Stomach (tissue), 4 donors: ENCODE data around the gene PLPP4.

Experiments
- EP300 ChIP-seq: sonication (generic); formaldehyde crosslinking; IDR thresholded peaks from one replicate; pipeline ENCODE4 v1.6.1; 2017; ENCODE audit warnings: antibody characterized with exemption
- POLR2A ChIP-seq, 4 donors: fragments of 450-650 bp; IDR thresholded peaks; one replicate each; pipeline ENCODE4 v1.6.1; 2016; ENCODE audit warnings: antibody characterized with exemption in 4 of 4, control low read depth in 2 of 4, mild to moderate bottlenecking in 1 of 4, moderate library complexity in 1 of 4
- POLR2AphosphoS5 ChIP-seq, 3 donors: sonication (generic); formaldehyde crosslinking; IDR thresholded peaks; one replicate each; pipeline ENCODE4 v1.6.1; 2016; ENCODE audit warnings: antibody characterized with exemption in 3 of 3
- TF ChIP-seq, protein P1 (sequence below), 7 experiments: fragments of 450-650 bp in 4 of 7; fragments of 200-600 bp in 3 of 7; sonication (generic) in 3 of 7; IDR thresholded peaks; one replicate each; pipeline ENCODE4 v1.5.1; 2016 to 2019; ENCODE audit warnings: antibody characterized with exemption in 7 of 7, control low read depth in 2 of 7, mild to moderate bottlenecking in 1 of 7

DNA sequence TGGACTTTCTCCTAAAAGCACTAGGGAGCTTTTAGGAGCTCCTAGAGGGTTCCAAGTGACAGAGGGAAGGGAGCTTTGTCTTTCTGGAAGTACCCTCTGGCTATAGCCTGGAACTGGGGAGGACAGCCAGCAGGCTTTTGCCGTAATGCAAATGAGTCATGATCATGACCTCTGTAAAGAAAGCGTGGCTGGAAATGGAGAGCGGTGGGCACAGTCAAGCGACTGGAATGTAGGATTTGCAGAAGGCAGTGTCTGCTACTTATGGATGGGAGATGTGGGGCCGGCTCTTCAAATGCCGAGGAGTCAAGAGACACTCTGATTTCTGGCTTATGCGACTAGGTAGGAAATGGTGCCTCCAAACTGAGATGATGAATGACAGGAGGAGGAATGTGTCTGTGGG is 34.6 kb upstream of the PLPP4 start:
- TF ChIP-seq, protein P1, sequence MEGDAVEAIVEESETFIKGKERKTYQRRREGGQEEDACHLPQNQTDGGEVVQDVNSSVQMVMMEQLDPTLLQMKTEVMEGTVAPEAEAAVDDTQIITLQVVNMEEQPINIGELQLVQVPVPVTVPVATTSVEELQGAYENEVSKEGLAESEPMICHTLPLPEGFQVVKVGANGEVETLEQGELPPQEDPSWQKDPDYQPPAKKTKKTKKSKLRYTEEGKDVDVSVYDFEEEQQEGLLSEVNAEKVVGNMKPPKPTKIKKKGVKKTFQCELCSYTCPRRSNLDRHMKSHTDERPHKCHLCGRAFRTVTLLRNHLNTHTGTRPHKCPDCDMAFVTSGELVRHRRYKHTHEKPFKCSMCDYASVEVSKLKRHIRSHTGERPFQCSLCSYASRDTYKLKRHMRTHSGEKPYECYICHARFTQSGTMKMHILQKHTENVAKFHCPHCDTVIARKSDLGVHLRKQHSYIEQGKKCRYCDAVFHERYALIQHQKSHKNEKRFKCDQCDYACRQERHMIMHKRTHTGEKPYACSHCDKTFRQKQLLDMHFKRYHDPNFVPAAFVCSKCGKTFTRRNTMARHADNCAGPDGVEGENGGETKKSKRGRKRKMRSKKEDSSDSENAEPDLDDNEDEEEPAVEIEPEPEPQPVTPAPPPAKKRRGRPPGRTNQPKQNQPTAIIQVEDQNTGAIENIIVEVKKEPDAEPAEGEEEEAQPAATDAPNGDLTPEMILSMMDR (IDR thresholded peaks at IDR 0.05) = no peak
- TF ChIP-seq POLR2A (IDR thresholded peaks at IDR 0.05) (no peak), EP300 (no peak), POLR2AphosphoS5 (IDR thresholded peaks at IDR 0.05) (no peak)
